CD4-positive, alpha-beta T cell treated with Interleukin-4 for 4 hours (primary cell): ENCODE results near the gene HDHD5.

Experiments
- DNase-seq: peaks from one replicate; pipeline ENCODE4 v3.0.0-alpha.2; 2020

Gene HDHD5

GRCh38 chr22:17119481-17120202, 39.4 kb downstream of the HDHD5 start:
- no peak for DNase-seq

DNA sequence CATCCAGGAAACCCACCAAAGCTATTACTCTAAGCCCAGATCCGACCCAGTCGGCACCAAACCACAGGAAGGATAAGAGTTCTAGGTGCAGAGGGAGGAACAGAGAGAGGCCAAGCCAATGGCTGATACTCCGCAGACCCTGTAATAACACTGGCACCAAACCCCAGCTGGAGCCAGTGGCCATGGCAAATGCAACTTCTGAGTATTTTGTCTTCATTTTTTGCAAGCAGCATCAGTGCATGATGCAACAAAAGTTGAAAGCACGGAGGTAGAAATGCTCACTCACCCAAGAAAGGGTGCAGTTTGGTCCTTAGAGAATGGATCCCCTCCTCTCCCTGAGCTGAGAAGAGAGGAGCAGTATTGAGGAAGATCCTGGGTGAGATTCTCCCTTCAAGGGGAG, 40.7 kb downstream of the HDHD5 start:
- no peak for DNase-seq

GRCh38 chr22:17117890-17118289, 41.2 kb downstream of the HDHD5 start:
- DNase-seq: no peak

DNA sequence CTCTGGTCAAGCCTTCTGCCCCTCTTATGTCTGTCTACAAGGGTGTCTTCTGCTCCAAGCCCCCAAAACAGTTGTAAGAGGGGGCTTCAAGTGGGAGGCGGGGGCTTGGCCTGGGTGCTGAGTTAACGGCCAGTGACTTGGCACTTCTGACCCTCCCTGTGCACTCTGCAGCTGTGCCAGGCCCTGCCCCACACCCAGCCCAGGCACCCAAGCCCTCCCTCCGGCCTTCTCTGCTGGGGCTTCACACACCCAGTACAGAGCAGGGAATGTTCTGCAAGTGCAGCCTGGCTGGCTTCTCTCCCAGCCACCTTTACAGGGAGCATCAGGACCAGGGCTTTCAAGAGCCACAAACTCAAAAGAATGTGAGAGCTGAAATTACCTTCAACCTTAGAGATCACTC, 41.7 kb downstream of the HDHD5 start:
- DNase-seq: no peak

DNA sequence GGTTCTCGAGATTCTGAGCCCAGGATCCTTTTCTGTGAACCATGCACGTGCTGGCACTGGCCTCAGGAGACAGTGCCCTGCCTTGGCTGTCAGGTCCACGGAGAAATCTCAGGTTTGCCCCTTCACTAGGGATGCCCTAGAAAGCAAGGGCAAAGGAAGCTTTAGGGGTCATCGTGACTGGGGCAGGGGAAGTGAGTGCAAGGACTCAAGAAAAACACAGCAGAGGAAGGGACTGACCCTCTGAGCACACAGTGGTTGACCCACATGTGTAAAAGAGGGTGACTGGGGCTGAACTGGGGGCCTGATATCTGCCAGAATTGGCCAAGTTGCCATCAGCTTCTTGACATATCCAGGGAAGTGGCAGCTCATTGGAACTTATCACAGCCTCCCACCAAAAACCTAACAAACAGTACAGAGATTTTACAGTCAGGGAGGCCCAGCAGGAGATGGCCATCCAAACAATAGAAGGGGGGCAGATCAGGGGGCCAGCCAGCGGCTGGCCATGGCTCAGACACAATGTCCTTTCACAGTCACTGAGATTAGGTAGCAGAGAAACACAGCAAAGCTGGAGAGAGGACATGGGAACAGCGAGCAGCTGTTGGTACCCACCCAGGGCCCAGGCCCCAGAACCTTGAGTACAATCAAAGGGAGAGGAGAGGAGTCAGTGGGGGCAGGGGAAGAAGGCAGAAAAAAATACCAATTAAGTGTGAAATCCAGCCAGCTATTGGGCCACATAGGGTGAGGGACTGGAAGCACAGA, 42.3 kb downstream of the HDHD5 start:
- no peak for DNase-seq

- no peak for DNase-seq
Measured at GRCh38 chr22:17115945-17116565, 43.0 kb downstream of the HDHD5 start.

- DNase-seq: no peak
Measured at GRCh38 chr22:17115236-17115635, 43.8 kb downstream of the HDHD5 start.

- DNase-seq: no peak
Measured at GRCh38 chr22:17114898-17115235, 44.2 kb downstream of the HDHD5 start.

DNA sequence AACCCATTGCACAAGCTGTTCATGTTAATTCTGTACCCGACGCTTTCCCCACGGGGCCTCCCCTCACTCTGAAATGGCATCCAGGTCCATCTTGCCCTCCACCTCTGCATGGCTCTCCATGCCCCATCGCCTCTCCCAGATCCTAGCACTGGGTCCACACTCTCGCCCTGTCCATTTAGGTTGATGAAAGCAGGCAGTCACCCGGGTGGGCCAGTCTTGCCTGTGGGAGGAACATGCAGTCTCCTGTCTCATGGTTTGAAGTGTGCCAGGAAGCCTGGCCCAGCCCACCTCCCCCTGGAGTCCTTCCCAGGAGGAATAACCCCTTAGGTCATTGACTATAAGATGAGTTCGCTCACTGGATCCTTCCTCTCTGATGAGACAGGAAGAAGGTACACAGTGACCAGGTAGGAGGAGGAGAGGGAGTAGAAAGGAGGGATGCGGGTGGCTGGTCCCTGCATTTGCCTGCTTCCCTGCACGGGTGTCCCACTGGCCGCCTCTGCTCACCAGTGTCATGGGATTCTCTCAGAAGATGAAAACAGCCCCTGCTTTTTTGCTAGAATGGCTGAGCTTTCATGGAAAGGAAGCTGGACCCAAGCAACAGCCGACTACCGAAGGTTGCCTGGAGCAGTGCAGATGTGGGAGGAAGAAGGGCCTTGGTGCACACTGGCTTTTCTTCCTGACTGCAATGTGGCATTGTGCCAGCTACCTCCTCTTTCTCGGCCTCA, 44.7 kb downstream of the HDHD5 start:
- DNase-seq: no peak

DNA sequence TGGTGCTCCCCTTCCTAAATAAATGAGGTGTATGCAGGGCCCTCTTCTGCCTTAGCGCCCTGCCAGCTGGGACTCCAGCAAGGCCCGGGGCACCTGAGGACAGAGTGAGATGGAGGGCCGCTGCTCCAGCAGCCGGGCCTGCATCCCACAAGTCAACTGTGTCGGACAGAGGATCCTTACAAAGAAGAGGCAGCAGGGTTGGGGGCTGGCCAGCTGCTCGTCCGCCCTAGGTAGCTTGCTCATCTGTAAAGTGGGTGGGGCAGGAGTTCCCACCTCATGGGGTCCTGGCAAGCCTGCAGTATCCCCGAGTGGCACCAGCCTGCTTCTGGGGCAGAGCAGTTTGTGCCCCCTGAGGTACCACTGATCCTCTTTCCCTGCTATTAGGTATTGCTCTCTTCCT, 45.5 kb downstream of the HDHD5 start:
- DNase-seq: no peak

DNA sequence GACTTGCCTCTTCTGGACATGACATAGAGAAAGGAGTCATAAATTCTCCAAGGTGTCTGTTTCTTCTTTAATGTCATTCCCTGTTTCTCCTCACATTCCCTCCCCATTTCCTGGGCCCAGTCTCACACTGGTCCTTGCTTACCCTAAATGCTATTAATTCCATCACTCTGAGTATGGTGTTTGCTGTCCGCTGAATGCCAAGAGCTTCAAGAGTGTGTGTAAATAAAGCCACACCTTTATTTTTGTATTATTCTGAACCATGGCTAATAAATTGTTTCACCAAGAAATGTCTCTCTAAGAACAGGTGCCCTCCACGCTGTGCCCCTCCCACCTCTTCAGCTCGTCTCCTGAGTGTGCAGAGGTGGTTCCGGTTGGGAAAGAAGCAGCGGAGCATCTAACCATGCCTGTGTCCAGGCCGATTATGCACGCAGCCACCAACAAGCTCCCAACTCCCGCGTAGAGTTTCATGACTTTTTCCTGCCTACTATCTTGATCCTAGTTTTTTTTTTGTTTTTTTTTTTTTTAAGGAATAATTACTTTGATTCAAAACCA, 46.5 kb downstream of the HDHD5 start:
- no peak for DNase-seq

GRCh38 chr22:17110791-17111550, 48.1 kb downstream of the HDHD5 start:
- no peak for DNase-seq

- no peak for DNase-seq
Measured at GRCh38 chr22:17109976-17110375, 49.1 kb downstream of the HDHD5 start.

- no peak for DNase-seq
Measured at GRCh38 chr22:17109113-17109865, 49.8 kb downstream of the HDHD5 start.

- DNase-seq: no peak
Measured at GRCh38 chr22:17108256-17109112, 50.6 kb downstream of the HDHD5 start.

DNA sequence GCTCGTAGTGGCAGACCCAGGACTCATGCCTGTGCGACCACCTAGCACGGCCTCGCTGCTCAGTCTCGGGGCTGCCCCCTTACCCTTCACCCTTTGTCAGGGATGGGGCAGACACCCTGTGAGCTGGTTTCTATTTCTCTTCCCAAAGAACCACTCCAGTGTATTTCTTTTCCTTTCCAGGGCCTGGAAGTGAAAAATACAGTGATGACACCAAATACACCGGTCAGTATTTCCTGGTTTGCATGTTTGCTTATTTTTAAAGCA, 51.6 kb downstream of the HDHD5 start:
- DNase-seq: no peak

- peak; percentile 20 for DNase-seq
Measured at GRCh38 chr22:17106785-17107546, 52.1 kb downstream of the HDHD5 start.

GRCh38 chr22:17106161-17106784, 52.8 kb downstream of the HDHD5 start:
- no peak for DNase-seq
